NB4 (cell line): ENCODE results near the gene AXDND1.

Source experiments
- CTCF ChIP-seq: IDR thresholded peaks from one replicate; pipeline ENCODE4 v1.5.1; 2012; ENCODE audit warnings: low read depth, low read length
- MAX ChIP-seq: IDR thresholded peaks from 2 replicates; pipeline ENCODE4 v1.6.1; 2011; ENCODE audit warnings: low read depth, low read length
- MYC ChIP-seq: IDR thresholded peaks from 2 replicates; pipeline ENCODE4 v1.6.1; 2011; ENCODE audit warnings: low read depth, low read length
- POLR2A ChIP-seq: IDR thresholded peaks from 2 replicates; pipeline ENCODE4 v1.6.1; 2011; ENCODE audit warnings: mild to moderate bottlenecking; ENCODE audit not compliant: insufficient read length; ENCODE audit errors: extremely low read depth

- TF ChIP-seq CTCF (no peak), MAX (no peak), POLR2A (no peak), MYC (no peak)
Measured at GRCh38 chr1:179548666-179549367, 183.0 kb downstream of the AXDND1 start.
